Psoas muscle (tissue), 8 donors: ENCODE results near the gene SPART. TPM values are rescaled to one million over a fixed set of nuclear protein-coding genes. Genes with fewer than 3 reads are reported as not detected.
"Not testable (repeated sequence)": the region's sequence is repeated elsewhere in the genome, so short reads cannot be mapped to it uniquely, and the experiment has no call there.

Experiments
- ATAC-seq, 4 donors: fragments of 200-7000 bp; cut with Tn5 transposase; one replicate each; pipeline ENCODE4 v1.9.1; 2020; ENCODE audit warnings: moderate library complexity in 3 of 4, mild to moderate bottlenecking in 2 of 4
- DNase-seq, 2 donors: peaks; one replicate each; pipeline ENCODE4 v3.0.0-alpha.2; 2020
- H3K27ac ChIP-seq: fragments of 200-600 bp; one replicate; pipeline ENCODE4 v1.8.0; 2022
- H3K27me3 ChIP-seq, 3 donors: fragments of 200-600 bp in 1 of 3; one replicate each; pipeline versions ENCODE4 v1.6.1 to v1.8.0; 2013 to 2022; ENCODE audit warnings: low read length in 2 of 3, mild to moderate bottlenecking in 2 of 3, moderate library complexity in 1 of 3; ENCODE audit not compliant: insufficient read depth in 3 of 3
- H3K36me3 ChIP-seq, 2 donors: fragments of 200-600 bp in 1 of 2; one replicate each; pipeline versions ENCODE4 v1.6.1 to v1.8.0; 2013 to 2022; ENCODE audit warnings: low read depth in 1 of 2, mild to moderate bottlenecking in 1 of 2, moderate library complexity in 1 of 2; ENCODE audit not compliant: insufficient read depth in 1 of 2
- H3K4me1 ChIP-seq: fragments of 200-600 bp; one replicate; pipeline ENCODE4 v1.8.0; 2022
- H3K4me3 ChIP-seq: fragments of 200-600 bp; one replicate; pipeline ENCODE4 v1.8.0; 2022; ENCODE audit warnings: mild to moderate bottlenecking
- H3K9me3 ChIP-seq: fragments of 200-600 bp; one replicate; pipeline ENCODE4 v1.8.0; 2022
- WGBS, 3 donors: extraction: QIAGEN DNeasy Blood & Tissue Kit; methylation state at CpG; one replicate each; pipeline versions ENCODE4 v1.1.6 to v1.1.7; 2013; 5-methylcytosine and 5-hydroxymethylcytosine counted together
- intact Hi-C, 2 donors: fragments of 100-400 bp; cut with DNase I; formaldehyde crosslinking; loops; one replicate each; pipeline versions ENCODE4 v1.11.0 to v1.14.2; 2022
- polyA plus RNA-seq, 3 donors: library from polyadenylated mRNA; stranded (reverse); fragments of 200-250 nt; gene quantifications; one replicate each; pipeline ENCODE4 v1.2.3, GENCODE V29; 2013
- total RNA-seq, 4 donors: library from RNA; stranded (reverse); fragmentation: NEBNext Ultra II Directional in 2 of 4; extraction: Animal tissue kit (Norgen Biotek cat#: 25700) in 2 of 4; gene quantifications; one replicate each; pipeline versions ENCODE4 v1.2.1 to v1.2.4, GENCODE V29; 2021 to 2023
- TF ChIP-seq, protein P1 (sequence below): fragments of 200-600 bp; IDR thresholded peaks from one replicate; pipeline ENCODE4 v1.8.0; 2022; ENCODE audit warnings: antibody characterized with exemption
- donor health status: healthy with polysubstance abuse.
- donor health status: DM: no; HTN: no; CAD: no; lungs with moderate emphysema.
- donor health status: Bipolar disorder and iron deficiency.
- donor health status: healthy.
- donor health status: DM: yes; HTN: yes; CAD: no.
- donor health status: DM: no; HTN: no; CAD: no.
- donor health status: DM: no; HTN: no; CAD: no.
- donor health status: DM: yes; HTN: yes; CAD: no.

SPART gene
- total and polyA plus RNA-seq, 7 donors = 29.2 to 103 (median 44.0) TPM

DNA sequence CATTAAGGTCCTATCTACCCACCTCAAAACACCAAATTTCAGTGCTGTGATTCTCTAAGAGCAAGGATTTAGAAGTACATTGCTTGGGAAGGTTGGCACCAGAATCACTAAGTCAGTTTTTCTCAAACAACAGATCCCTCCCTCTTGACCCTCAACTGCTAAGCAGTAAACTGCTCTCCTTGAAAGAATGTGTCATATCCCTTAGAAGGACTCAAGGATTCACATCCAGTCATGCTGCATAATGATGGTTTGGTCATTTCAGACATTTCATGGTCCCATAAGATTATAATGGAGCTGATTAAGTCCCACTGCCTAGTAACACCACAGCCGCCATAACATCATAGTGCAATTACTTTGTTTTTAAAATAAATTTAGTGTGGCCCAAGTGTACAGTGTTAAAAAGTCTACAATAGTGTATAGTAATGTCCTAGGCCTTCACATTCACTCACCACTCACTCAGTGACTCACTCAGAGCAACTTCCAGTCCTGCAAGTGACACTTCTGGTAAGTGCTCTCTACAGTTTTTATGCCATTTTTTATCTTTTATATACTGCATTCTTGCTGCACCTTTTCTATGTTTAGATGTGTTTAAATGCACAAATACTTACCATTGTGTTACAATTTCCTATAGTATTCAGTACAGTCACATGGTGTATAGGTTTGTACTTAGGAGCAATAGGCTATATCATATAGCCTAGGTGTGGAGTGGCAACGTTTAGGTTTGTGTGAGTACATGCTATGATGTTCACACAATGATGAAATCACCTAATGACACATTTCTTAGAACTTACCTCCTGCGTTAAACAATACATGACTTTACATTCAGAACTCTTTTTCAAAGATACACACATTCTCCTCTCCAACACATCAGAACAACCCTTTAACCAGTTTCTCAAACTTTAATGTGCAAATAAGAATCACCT, 32.9 kb downstream of the SPART start:
- intact Hi-C loops = no loop called here
- 69 to 77% (median 77%) methylated on average over 3 of the region's 3 CpGs for WGBS, 3 donors
- H3K36me3 ChIP-seq = peaks cover 4 to 73% of the 10 kb centered on the region in 2 donors

DNA sequence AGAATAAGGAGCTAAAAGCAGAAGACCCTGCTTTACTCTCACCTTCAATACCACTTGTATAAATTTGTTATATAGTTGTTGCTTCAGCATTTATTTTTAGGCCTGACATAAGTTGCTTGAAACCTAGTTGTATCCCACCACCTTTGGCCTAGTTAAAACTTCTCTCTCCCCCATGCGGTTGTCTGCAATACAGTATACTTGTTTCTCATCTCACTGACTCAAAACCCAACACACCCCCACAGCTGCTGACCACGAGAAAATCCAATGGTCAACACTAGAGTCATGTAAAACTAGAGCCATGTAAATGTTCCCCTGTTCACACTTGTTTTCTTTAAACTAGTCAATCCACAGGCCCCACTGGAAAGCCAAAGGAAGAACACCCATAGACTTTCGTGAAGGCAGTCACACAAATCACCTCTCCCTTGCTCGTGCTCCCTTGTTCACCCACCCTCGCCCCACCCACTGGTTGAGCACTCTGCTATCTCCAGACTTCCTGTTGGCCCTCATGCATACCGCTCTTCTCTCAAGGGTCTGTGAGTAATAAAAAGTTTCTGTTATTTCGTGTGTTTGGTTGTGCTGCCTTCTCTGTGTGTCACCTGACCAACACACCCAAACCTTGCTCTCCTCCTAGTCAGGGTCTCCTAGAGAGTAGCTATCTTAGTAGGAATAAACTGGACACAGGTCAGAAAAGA, 35.6 kb downstream of the SPART start:
- DNase-seq (no peak), ATAC-seq (peak in 3 of 4 donors; percentile 30 to 79 (median 34))
- H3K9me3 ChIP-seq = no peaks in the 10 kb centered on the region
- WGBS, 3 donors = 90 to 93% (median 91%) methylated on average over 7 of the region's 7 CpGs
- no peaks in the 10 kb centered on the region for H3K4me1 ChIP-seq
- TF ChIP-seq, protein P1, sequence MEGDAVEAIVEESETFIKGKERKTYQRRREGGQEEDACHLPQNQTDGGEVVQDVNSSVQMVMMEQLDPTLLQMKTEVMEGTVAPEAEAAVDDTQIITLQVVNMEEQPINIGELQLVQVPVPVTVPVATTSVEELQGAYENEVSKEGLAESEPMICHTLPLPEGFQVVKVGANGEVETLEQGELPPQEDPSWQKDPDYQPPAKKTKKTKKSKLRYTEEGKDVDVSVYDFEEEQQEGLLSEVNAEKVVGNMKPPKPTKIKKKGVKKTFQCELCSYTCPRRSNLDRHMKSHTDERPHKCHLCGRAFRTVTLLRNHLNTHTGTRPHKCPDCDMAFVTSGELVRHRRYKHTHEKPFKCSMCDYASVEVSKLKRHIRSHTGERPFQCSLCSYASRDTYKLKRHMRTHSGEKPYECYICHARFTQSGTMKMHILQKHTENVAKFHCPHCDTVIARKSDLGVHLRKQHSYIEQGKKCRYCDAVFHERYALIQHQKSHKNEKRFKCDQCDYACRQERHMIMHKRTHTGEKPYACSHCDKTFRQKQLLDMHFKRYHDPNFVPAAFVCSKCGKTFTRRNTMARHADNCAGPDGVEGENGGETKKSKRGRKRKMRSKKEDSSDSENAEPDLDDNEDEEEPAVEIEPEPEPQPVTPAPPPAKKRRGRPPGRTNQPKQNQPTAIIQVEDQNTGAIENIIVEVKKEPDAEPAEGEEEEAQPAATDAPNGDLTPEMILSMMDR = no peak
- H3K27ac ChIP-seq = no peak overlapping the region
- intact Hi-C loops = no loop called here
- H3K4me3 ChIP-seq = no peak overlapping the region
- peaks cover 3 to 90% of the 10 kb centered on the region in 2 donors for H3K36me3 ChIP-seq
- no peaks in the 10 kb centered on the region for H3K27me3 ChIP-seq

More for the DNA sequence above, 32.9 kb downstream of the SPART start:
- Histone ChIP-seq H3K4me3 (no peak overlapping the region), H3K27ac (no peak overlapping the region), H3K9me3 (no peaks in the 10 kb centered on the region), H3K27me3 (no peaks in the 10 kb centered on the region), H3K4me1 (no peaks in the 10 kb centered on the region)
- TF ChIP-seq, protein P1 = no peak
- ATAC-seq (no peak), DNase-seq (no peak)

DNA sequence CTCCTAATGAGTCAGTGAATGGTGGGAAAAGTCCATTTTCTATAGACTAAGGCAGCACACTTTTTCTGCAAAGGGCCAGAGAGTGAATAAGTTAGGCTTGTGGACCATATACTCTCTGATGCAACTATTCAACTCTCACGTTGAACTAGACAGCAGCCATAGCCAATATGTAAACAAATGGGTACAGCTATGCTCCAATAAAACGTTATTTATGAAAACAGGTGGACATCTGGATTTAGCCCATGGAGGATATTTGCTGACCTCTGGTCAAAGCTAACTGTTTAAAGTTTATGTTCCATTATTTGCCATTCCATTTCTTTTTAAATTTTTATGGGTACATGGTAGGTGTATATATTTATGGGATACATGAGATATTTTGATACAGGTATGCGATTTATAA, 43.9 kb downstream of the SPART start:
- Histone ChIP-seq H3K27ac (no peak overlapping the region), H3K27me3 (no peaks in the 10 kb centered on the region), H3K4me3 (no peak overlapping the region), H3K36me3 (peaks cover 0 to 37% of the 10 kb centered on the region in 2 donors), H3K4me1 (peaks cover 4% of the 10 kb centered on the region), H3K9me3 (no peaks in the 10 kb centered on the region)
- 52 to 65% (median 56%) methylated on average over 3 of the region's 3 CpGs for WGBS, 3 donors
- TF ChIP-seq, protein P1 = no peak
- intact Hi-C loops = no loop called here
- ATAC-seq (no peak), DNase-seq (no peak)

DNA sequence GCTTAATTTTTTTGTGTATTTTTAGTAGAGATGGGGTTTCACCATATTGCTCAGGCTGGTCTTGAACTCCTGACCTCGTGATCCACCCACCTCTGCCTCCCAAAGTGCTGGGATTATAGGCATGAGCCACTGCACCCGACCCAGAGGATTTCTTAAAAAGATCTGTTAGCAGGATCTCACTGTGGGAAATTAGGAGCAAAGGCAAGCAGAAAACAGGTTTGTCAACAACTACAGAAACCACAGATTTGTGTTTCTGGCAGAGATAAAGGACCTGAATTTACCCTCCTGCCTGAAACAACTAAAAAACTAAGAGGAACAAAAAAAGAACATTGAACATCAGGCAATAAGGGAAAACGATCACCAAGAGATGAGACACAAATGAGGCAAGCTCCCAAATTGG, 46.7 kb downstream of the SPART start:
- H3K36me3 ChIP-seq = peaks cover 0 to 17% of the 10 kb centered on the region in 2 donors
- ATAC-seq, intact Hi-C loops, H3K27ac ChIP-seq, H3K9me3 ChIP-seq, H3K4me1 ChIP-seq, H3K27me3 ChIP-seq, DNase-seq, H3K4me3 ChIP-seq: not testable (repeated sequence)
- WGBS, 3 donors = 36 to 68% (median 44%) methylated on average over 3 of the region's 3 CpGs

DNA sequence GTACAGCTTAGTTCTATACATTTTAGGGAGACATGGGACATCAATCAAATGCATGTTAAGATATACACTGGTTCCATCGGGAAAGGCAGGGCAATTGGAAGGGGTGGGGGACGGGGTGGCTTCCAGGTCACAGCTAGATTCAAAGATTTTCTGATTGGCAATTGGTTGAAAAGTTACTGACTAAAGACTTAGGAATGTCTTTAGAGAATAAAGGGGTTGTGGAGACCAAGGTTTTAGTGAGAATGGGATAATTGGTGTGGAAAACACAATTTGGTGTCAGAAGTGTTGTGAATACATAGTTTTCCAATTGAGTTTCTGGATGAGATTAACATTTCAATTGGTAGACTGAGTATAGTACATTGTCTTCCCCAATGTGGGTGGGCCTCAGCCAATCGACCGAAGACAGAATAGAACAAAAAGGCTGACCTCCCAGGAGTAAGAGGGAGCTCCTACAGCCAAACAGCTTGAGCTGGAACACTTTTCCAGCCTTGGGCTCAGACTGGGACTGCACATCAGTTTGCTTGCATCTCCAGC, 47.6 kb downstream of the SPART start:
- intact Hi-C loops = no loop called here
- 14 to 22% (median 17%) methylated on average over 4 of the region's 4 CpGs for WGBS, 3 donors

More for the DNA sequence above, 47.6 kb downstream of the SPART start:
- Histone ChIP-seq H3K4me1 (peaks cover 4% of the 10 kb centered on the region), H3K4me3 (peak overlapping the region; percentile 79), H3K27ac (no peak overlapping the region), H3K36me3 (peaks cover 0 to 8% of the 10 kb centered on the region in 2 donors), H3K9me3 (no peaks in the 10 kb centered on the region), H3K27me3 (no peaks in the 10 kb centered on the region)
- DNase-seq = no peak
- TF ChIP-seq, protein P1 = no peak
- ATAC-seq = peak in 1 of 4 donors; percentile 18
